GM19455 (cell line): ENCODE results near the gene EOGT.
A peak's percentile ranks its signal among the peaks of the same experiment; 100 is the strongest.

ENCODE experiments used
- ATAC-seq: cut with Tn5 transposase; IDR thresholded peaks from one replicate; pipeline ENCODE4 v1.9.1; 2021; ENCODE audit not compliant: unreplicated experiment

EOGT gene

GRCh38 chr3:69013253-69014021 is at the start of gene EOGT:
EOGT (minus strand) TSS chr3:69013684; CDS start chr3:69009846, 3,838 bp downstream.
- peak; percentile 89 for ATAC-seq

- no peak for ATAC-seq
These were observed 46.2 kb upstream of the EOGT start for GRCh38 chr3:69059688-69060087.

GRCh38 chr3:69058947-69059224 is 45.4 kb upstream of the EOGT start:
- no peak for ATAC-seq

- ATAC-seq, result peak; percentile 97
These were observed 44.9 kb upstream of the EOGT start for GRCh38 chr3:69058180-69058946.

GRCh38 chr3:69052472-69052898 is 39.0 kb upstream of the EOGT start:
- ATAC-seq, result peak; percentile 3

GRCh38 chr3:69051756-69052471 is 38.4 kb upstream of the EOGT start, which contains the start of gene TMF1:
TMF1 (minus strand) TSS chr3:69052333; CDS start chr3:69052086, 247 bp downstream.
- ATAC-seq, result peak; percentile 96

GRCh38 chr3:69048990-69049389 is 35.5 kb upstream of the EOGT start:
- ATAC-seq, result no peak

- ATAC-seq, result no peak
These were observed 31.1 kb upstream of the EOGT start for GRCh38 chr3:69044608-69045007.

GRCh38 chr3:69033470-69033869 is 20.0 kb upstream of the EOGT start:
- no peak for ATAC-seq

- ATAC-seq, result no peak
These were observed 19.3 kb upstream of the EOGT start for GRCh38 chr3:69032737-69033136.

GRCh38 chr3:69032142-69032541 is 18.7 kb upstream of the EOGT start:
- no peak for ATAC-seq

GRCh38 chr3:69031635-69032034 is 18.2 kb upstream of the EOGT start:
- no peak for ATAC-seq

- no peak for ATAC-seq
These were observed 7.4 kb upstream of the EOGT start for GRCh38 chr3:69020857-69021256.

- no peak for ATAC-seq
These were observed 6.9 kb upstream of the EOGT start for GRCh38 chr3:69020424-69020823.

- ATAC-seq, result no peak
These were observed 3.4 kb upstream of the EOGT start for GRCh38 chr3:69016901-69017300.

GRCh38 chr3:69016102-69016501 is 2.6 kb upstream of the EOGT start:
- no peak for ATAC-seq

- no peak for ATAC-seq
These were observed 617 bp upstream of the EOGT start for GRCh38 chr3:69014022-69014580.

GRCh38 chr3:69012800-69013252 is 658 bp downstream of the EOGT start:
- peak; percentile 45 for ATAC-seq

GRCh38 chr3:69012100-69012799 is 1.2 kb downstream of the EOGT start:
- no peak for ATAC-seq

GRCh38 chr3:69011096-69011730 is 2.3 kb downstream of the EOGT start:
- no peak for ATAC-seq
